GM12891 (cell line): ENCODE results near the gene WRAP73.

Experiments
- DNase-seq: peaks from one replicate; pipeline ENCODE4 v3.0.0; 2011; ENCODE audit warnings: low spot score; ENCODE audit not compliant: insufficient read length
- FAIRE-seq: peaks from 2 replicates; lab custom pipeline; 2011; peaks lifted over from hg19 to GRCh38; lab: Jason Lieb, UNC
- PAX5 ChIP-seq: IDR thresholded peaks from 2 replicates; pipeline ENCODE4 v1.6.1; 2011; ENCODE audit warnings: low read length, moderate library complexity, mild to moderate bottlenecking; ENCODE audit not compliant: insufficient read depth, severe bottlenecking
- POLR2A ChIP-seq: IDR thresholded peaks from 2 replicates; pipeline ENCODE4 v1.6.1; 2011; ENCODE audit warnings: low read depth, low read length, control low read depth
- POLR2AphosphoS5 ChIP-seq: IDR thresholded peaks from 2 replicates; pipeline ENCODE4 v1.6.1; 2011; ENCODE audit warnings: low read depth, low read length, control low read depth
- POU2F2 ChIP-seq: IDR thresholded peaks from 2 replicates; pipeline ENCODE4 v1.6.1; 2011; ENCODE audit warnings: low read depth, mild to moderate bottlenecking, control low read depth, low read length, moderate library complexity
- SPI1 ChIP-seq: IDR thresholded peaks from 2 replicates; pipeline ENCODE4 v1.6.1; 2011; ENCODE audit warnings: low read depth, low read length, control low read depth
- TAF1 ChIP-seq: IDR thresholded peaks from 2 replicates; pipeline ENCODE4 v1.6.1; 2011; ENCODE audit warnings: low read depth, low read length, control low read depth

Gene WRAP73

GRCh38 chr1:3659093-3659492, 9.2 kb upstream of the WRAP73 start:
- TF ChIP-seq POU2F2, result no peak
- no peak for TF ChIP-seq POLR2A
- no peak for TF ChIP-seq PAX5
- no peak for TF ChIP-seq TAF1
- no peak for TF ChIP-seq POLR2AphosphoS5
- TF ChIP-seq SPI1, result no peak
- no peak for DNase-seq
- FAIRE-seq, result no peak

GRCh38 chr1:3658231-3658615, 8.3 kb upstream of the WRAP73 start:
- FAIRE-seq (no peak), DNase-seq (no peak)
- TF ChIP-seq SPI1, result no peak
- no peak for TF ChIP-seq POU2F2
- TF ChIP-seq POLR2AphosphoS5, result no peak
- no peak for TF ChIP-seq PAX5
- TF ChIP-seq TAF1, result no peak
- TF ChIP-seq POLR2A, result no peak

- no peak for DNase-seq
- no peak for TF ChIP-seq POU2F2
- no peak for FAIRE-seq
Observed at GRCh38 chr1:3657578-3658230, 7.8 kb upstream of the WRAP73 start.

- FAIRE-seq, result no peak
- DNase-seq, result no peak
- TF ChIP-seq TAF1 (no peak), POU2F2 (no peak), POLR2A (no peak), POLR2AphosphoS5 (no peak), PAX5 (no peak), SPI1 (no peak)
Observed at GRCh38 chr1:3657096-3657475, 7.2 kb upstream of the WRAP73 start.

- peak; percentile 67 for DNase-seq
- peak; percentile 96 for FAIRE-seq
- peak; percentile 58 for TF ChIP-seq SPI1
- peak; percentile 81 for TF ChIP-seq POU2F2
- TF ChIP-seq POLR2A, result no peak; the same call in 1 of the 2 replicates
Observed at GRCh38 chr1:3656450-3657095, 6.7 kb upstream of the WRAP73 start.

GRCh38 chr1:3654549-3655281, 4.8 kb upstream of the WRAP73 start:
- TF ChIP-seq POU2F2, result no peak

GRCh38 chr1:3653286-3653618, 3.3 kb upstream of the WRAP73 start:
- DNase-seq, result no peak
- no peak for TF ChIP-seq POLR2AphosphoS5
- no peak for TF ChIP-seq PAX5
- no peak for TF ChIP-seq POLR2A
- TF ChIP-seq POU2F2, result no peak
- no peak for TF ChIP-seq SPI1
- FAIRE-seq, result peak; percentile 83

More at GRCh38 chr1:3654549-3655281, 4.8 kb upstream of the WRAP73 start:
- peak; percentile 55 for FAIRE-seq
- no peak for DNase-seq

- FAIRE-seq, result peak; percentile 75
- no peak for TF ChIP-seq POLR2A
- no peak for TF ChIP-seq POU2F2
- TF ChIP-seq PAX5, result no peak
- no peak for TF ChIP-seq TAF1
- no peak for TF ChIP-seq POLR2AphosphoS5
- TF ChIP-seq SPI1, result no peak
- no peak for DNase-seq
Observed at GRCh38 chr1:3652548-3653285, 2.8 kb upstream of the WRAP73 start.

- TF ChIP-seq POLR2AphosphoS5 (no peak), POLR2A (no peak), SPI1 (no peak), TAF1 (no peak), POU2F2 (no peak), PAX5 (no peak)
- DNase-seq (no peak), FAIRE-seq (no peak)
Observed at GRCh38 chr1:3651930-3652547, 2.1 kb upstream of the WRAP73 start, which contains the start of gene TP73. Gene TP73, plus strand, starts transcription at chr1:3652516. Its CDS starts 29,850 bp downstream, at chr1:3682366.
